Endothelial cell of umbilical vein (primary cell): ENCODE results near the gene ELMOD3. TPM values are rescaled to one million over a fixed set of nuclear protein-coding genes. Genes with fewer than 3 reads are reported as not detected.

Source experiments
- BruUV-seq: library from RNA; stranded (reverse); fragments of 400-500 nt; replicated peaks from 2 replicates; lab custom pipeline; 2021; lab: Mats Ljungman, UMichigan
- CTCF ChIA-PET: fragments of 300-600, 350-600 bp; sonication (Branson Sonifier 250); formaldehyde crosslinking; loops from one replicate; lab custom pipeline; 2021; ENCODE audit warnings: antibody characterized with exemption, inconsistent platforms; lab: Charles Lee
- POLR2A ChIA-PET: fragments of 300-600, 350-600 bp; sonication (Branson Sonifier 250); formaldehyde crosslinking; loops from one replicate; lab custom pipeline; 2021; ENCODE audit warnings: antibody characterized with exemption, inconsistent platforms; lab: Charles Lee
- DNase-seq: peaks from one replicate; pipeline ENCODE4 v3.0.0-alpha.2; 2011; ENCODE audit warnings: low read depth, low spot score
- FAIRE-seq: peaks from 2 replicates; lab custom pipeline; 2011; peaks lifted over from hg19 to GRCh38; lab: Jason Lieb, UNC
- H2AFZ ChIP-seq: 2 replicates; pipeline ENCODE4 v1.6.0; 2012; ENCODE audit warnings: low read depth, low read length, control low read depth, inconsistent platforms
- H3K27ac ChIP-seq: 2 replicates; pipeline ENCODE4 v1.5.1; 2011; ENCODE audit warnings: low read depth, mild to moderate bottlenecking, control low read depth, low read length, moderate library complexity; ENCODE audit not compliant: insufficient read depth
- H3K27me3 ChIP-seq, 2 experiments: 2 replicates each; pipeline versions ENCODE4 v1.6.0 to v1.6.1; 2011; ENCODE audit warnings: low read length in 2 of 2, mixed read lengths in 1 of 2; ENCODE audit not compliant: control insufficient read depth in 2 of 2, insufficient read depth in 2 of 2
- H3K36me3 ChIP-seq, 2 experiments: 2 replicates in 1 of 2; 3 replicates in 1 of 2; pipeline ENCODE4 v1.5.1; 2011; ENCODE audit warnings: low read length in 2 of 2, mild to moderate bottlenecking in 1 of 2, moderate library complexity in 1 of 2; ENCODE audit not compliant: control insufficient read depth in 2 of 2, insufficient read depth in 2 of 2; ENCODE audit errors: extremely low read depth in 1 of 2
- H3K4me1 ChIP-seq: 3 replicates; pipeline ENCODE4 v1.5.1; 2011; ENCODE audit warnings: mild to moderate bottlenecking, low read length; ENCODE audit not compliant: control insufficient read depth, insufficient read depth; ENCODE audit errors: extremely low read depth
- H3K4me2 ChIP-seq: 2 replicates; pipeline ENCODE4 v1.6.1; 2011; ENCODE audit warnings: low read length, control low read depth, mixed read lengths; ENCODE audit not compliant: insufficient read depth
- H3K4me3 ChIP-seq, 3 experiments: fragments of 200-600 bp in 1 of 3; sonication (generic), shearing (Covaris generic) in 1 of 3; replicated peaks in 1 of 3; 2 replicates each; pipeline ENCODE4 v1.5.1; 2011 to 2016; ENCODE audit warnings: control low read depth in 3 of 3, low read length in 3 of 3, mild to moderate bottlenecking in 2 of 3, inconsistent platforms in 1 of 3, low read depth in 1 of 3, moderate library complexity in 1 of 3; ENCODE audit not compliant: insufficient read depth in 1 of 3
- H3K79me2 ChIP-seq: 2 replicates; pipeline ENCODE4 v1.6.0; 2012; ENCODE audit warnings: low read length, inconsistent platforms; ENCODE audit not compliant: control insufficient read depth, insufficient read depth
- H3K9ac ChIP-seq: replicated peaks from 2 replicates; pipeline ENCODE3; 2011; ENCODE audit warnings: low read length, control low read depth; ENCODE audit not compliant: insufficient read depth; ENCODE audit errors: extremely low read depth
- H3K9me1 ChIP-seq: replicated peaks from 3 replicates; pipeline ENCODE4 v1.6.0; 2011; ENCODE audit warnings: mild to moderate bottlenecking, low read length; ENCODE audit not compliant: control insufficient read depth, insufficient read depth; ENCODE audit errors: extremely low read depth
- H3K9me3 ChIP-seq: replicated peaks from 2 replicates; pipeline ENCODE4 v1.5.1; 2012; ENCODE audit warnings: low read length, inconsistent platforms; ENCODE audit not compliant: control insufficient read depth, insufficient read depth
- H4K20me1 ChIP-seq: replicated peaks from 2 replicates; pipeline ENCODE3; 2011; ENCODE audit warnings: mild to moderate bottlenecking, low read length; ENCODE audit not compliant: control insufficient read depth, insufficient read depth; ENCODE audit errors: extremely low read depth
- CTCF ChIP-seq, 2 donors: IDR thresholded peaks; 1 replicate in 1 of 2; 2 replicates in 1 of 2; pipeline ENCODE4 v1.5.1; 2011; ENCODE audit warnings: low read length in 2 of 2, mild to moderate bottlenecking in 2 of 2, moderate library complexity in 2 of 2, control low read depth in 1 of 2, inconsistent platforms in 1 of 2, low read depth in 1 of 2; ENCODE audit not compliant: insufficient read depth in 1 of 2; ENCODE audit errors: extremely low read depth in 1 of 2
- EZH2 ChIP-seq: IDR thresholded peaks from 2 replicates; pipeline ENCODE4 v1.6.1; 2012; ENCODE audit warnings: borderline replicate concordance, low read depth, mild to moderate bottlenecking, moderate library complexity, low read length, inconsistent platforms; ENCODE audit not compliant: severe bottlenecking
- FOS ChIP-seq: IDR thresholded peaks from 2 replicates; pipeline ENCODE4 v1.6.1; 2011; ENCODE audit warnings: mild to moderate bottlenecking, low read length, moderate library complexity, borderline replicate concordance; ENCODE audit not compliant: insufficient read depth
- GATA2 ChIP-seq: IDR thresholded peaks from 2 replicates; pipeline ENCODE4 v1.7.0; 2011; ENCODE audit warnings: low read depth, mild to moderate bottlenecking, moderate library complexity, mixed read lengths, low read length; ENCODE audit not compliant: insufficient read length, insufficient read depth
- JUN ChIP-seq: IDR thresholded peaks from 2 replicates; pipeline ENCODE4 v1.6.1; 2011; ENCODE audit warnings: borderline replicate concordance, low read depth; ENCODE audit not compliant: insufficient read length, insufficient read depth
- MAX ChIP-seq: IDR thresholded peaks from 2 replicates; pipeline ENCODE4 v1.6.1; 2011; ENCODE audit not compliant: insufficient read depth, insufficient read length
- MYC ChIP-seq: IDR thresholded peaks from one replicate; pipeline ENCODE4 v1.6.1; 2011; ENCODE audit warnings: mild to moderate bottlenecking, low read depth, low read length
- POLR2A ChIP-seq: IDR thresholded peaks from 2 replicates; pipeline ENCODE4 v1.6.1; 2012; ENCODE audit warnings: low read depth, mild to moderate bottlenecking, control low read depth, low read length
- POLR2AphosphoS5 ChIP-seq: IDR thresholded peaks from 2 replicates; pipeline ENCODE4 v1.6.1; 2012; ENCODE audit warnings: low read depth, mild to moderate bottlenecking, control low read depth, low read length, moderate library complexity; ENCODE audit not compliant: insufficient read depth
- dilution Hi-C: fragments of 300-500 bp; cut with MboI; formaldehyde crosslinking; loops from one replicate; pipeline ENCODE4 v1.15.0; 2019; ENCODE audit warnings: low sequenced_read_pairs; ENCODE audit not compliant: extremely low pct_ligation_motif_present
- intact Hi-C: fragments of 100-400 bp; cut with micrococcal nuclease; formaldehyde crosslinking; loops from one replicate; pipeline ENCODE4 v1.10.0; 2022
- polyA plus RNA-seq, 4 experiments: library from polyadenylated mRNA; depleted of rRNA in 3 of 4; stranded (reverse) in 3 of 4; unstranded in 1 of 4; fragments of >200 nt; gene quantifications; 2 replicates each; pipeline versions ENCODE4 v1.2.1 to v1.2.3, GENCODE V29; 2011 to 2012; ENCODE audit warnings: missing spikeins in 1 of 4
- total RNA-seq: library from RNA; stranded (reverse); gene quantifications from 2 replicates; pipeline ENCODE4 v1.2.3, GENCODE V29; 2021

Gene ELMOD3
- total and polyA plus RNA-seq, 2 donors (not counting 3 experiments of a cell fraction or from before 2014, with no cell fraction given) = 12.3 to 22.0 TPM

GRCh38 chr2:85344356-85344954 is 10.1 kb upstream of the ELMOD3 start:
- Histone ChIP-seq H3K4me1 (no peaks in the 10 kb centered on the region), H3K27me3 (peaks cover 1 to 3% of the 10 kb centered on the region in 2 experiments), H3K4me2 (no peak overlapping the region), H3K9me3 (no peaks in the 10 kb centered on the region), H3K4me3 (no peak overlapping the region), H3K27ac (no peak overlapping the region), H2AFZ (no peak overlapping the region), H3K36me3 (peaks cover 5 to 15% of the 10 kb centered on the region in 2 experiments), H3K9me1 (peaks cover under 1% of the 10 kb centered on the region), H3K79me2 (no peaks in the 10 kb centered on the region), H3K9ac (no peak overlapping the region), H4K20me1 (no peaks in the 10 kb centered on the region)
- BruUV-seq = no TSS peak
- no peak for FAIRE-seq
- POLR2A ChIA-PET = interaction anchor here (2.2 kb wide), 1 partner anchor 10 kb away, joined by 8 read pairs; the partner anchor contains the start of genes ELMOD3 and RETSAT
- intact Hi-C loops (no loop called here), dilution Hi-C loops (no loop called here)
- no peak for DNase-seq
- TF ChIP-seq POLR2A = no peak
- no peak for TF ChIP-seq EZH2
- no peak for TF ChIP-seq POLR2AphosphoS5
- TF ChIP-seq JUN = no peak
- TF ChIP-seq CTCF (IDR thresholded peaks at IDR 0.05; ENCODE audit: extremely low read depth in 1 of 2, insufficient read depth in 1 of 2, low read depth in 1 of 2, low read length in 2 of 2) = no peak
- no peak for TF ChIP-seq GATA2
- TF ChIP-seq MYC = no peak
- no peak for TF ChIP-seq MAX
- no peak for TF ChIP-seq FOS
- CTCF ChIA-PET = no interaction called here
